T-helper 2 cell treated with Interferon-gamma antibody and Interleukin-4, amounts not matched to agents 5 μg/mL and 100 μg/mL, for 36 hours (primary cell): ENCODE measurements around the gene PTPRK.

ENCODE experiments used
- DNase-seq: peaks from one replicate; pipeline ENCODE4 v3.0.0; 2021; ENCODE audit warnings: low spot score
- H3K27ac Mint-ChIP-seq: one replicate; pipeline ENCODE4 v1.8.0; 2021; ENCODE audit warnings: mild to moderate bottlenecking, mixed read lengths
- H3K27me3 Mint-ChIP-seq: one replicate; pipeline ENCODE4 v1.8.0; 2021; ENCODE audit warnings: low read depth, mixed read lengths
- H3K36me3 Mint-ChIP-seq: one replicate; pipeline ENCODE4 v1.8.0; 2021; ENCODE audit warnings: low read depth, mixed read lengths
- H3K4me1 Mint-ChIP-seq: one replicate; pipeline ENCODE4 v1.8.0; 2021; ENCODE audit warnings: low read depth, mixed read lengths
- H3K4me3 Mint-ChIP-seq: one replicate; pipeline ENCODE4 v1.8.0; 2022; ENCODE audit warnings: mild to moderate bottlenecking, moderate library complexity, mixed read lengths
- H3K9me3 Mint-ChIP-seq: one replicate; pipeline ENCODE4 v1.8.0; 2021; ENCODE audit warnings: mixed read lengths

Gene PTPRK

GRCh38 chr6:128167552-128167951 lies 352.8 kb downstream of the PTPRK start:
- H3K4me3 Mint-ChIP-seq = no peak overlapping the region

GRCh38 chr6:128164254-128164653 lies 356.1 kb downstream of the PTPRK start:
- no peak overlapping the region for H3K27ac Mint-ChIP-seq

More at GRCh38 chr6:128167552-128167951, 352.8 kb downstream of the PTPRK start:
- DNase-seq = no peak
- H3K9me3 Mint-ChIP-seq = no peaks in the 10 kb centered on the region
- H3K36me3 Mint-ChIP-seq = no peaks in the 10 kb centered on the region
- H3K27ac Mint-ChIP-seq = no peak overlapping the region
- peaks cover 10% of the 10 kb centered on the region for H3K27me3 Mint-ChIP-seq
- no peaks in the 10 kb centered on the region for H3K4me1 Mint-ChIP-seq

GRCh38 chr6:128162423-128162822 lies 358.0 kb downstream of the PTPRK start:
- Mint-ChIP-seq H3K27me3 (peaks cover 6% of the 10 kb centered on the region), H3K4me1 (peaks cover 1% of the 10 kb centered on the region), H3K4me3 (no peak overlapping the region), H3K9me3 (no peaks in the 10 kb centered on the region), H3K27ac (no peak overlapping the region), H3K36me3 (no peaks in the 10 kb centered on the region)
- DNase-seq = no peak

More at GRCh38 chr6:128164254-128164653, 356.1 kb downstream of the PTPRK start:
- Mint-ChIP-seq H3K9me3 (no peaks in the 10 kb centered on the region), H3K27me3 (peaks cover 6% of the 10 kb centered on the region), H3K4me1 (no peaks in the 10 kb centered on the region), H3K4me3 (no peak overlapping the region), H3K36me3 (no peaks in the 10 kb centered on the region)
- no peak for DNase-seq

GRCh38 chr6:128161839-128162238 lies 358.6 kb downstream of the PTPRK start:
- Mint-ChIP-seq H3K36me3 (no peaks in the 10 kb centered on the region), H3K27ac (no peak overlapping the region), H3K9me3 (no peaks in the 10 kb centered on the region), H3K4me1 (peaks cover 1% of the 10 kb centered on the region), H3K27me3 (peaks cover 6% of the 10 kb centered on the region), H3K4me3 (no peak overlapping the region)
- DNase-seq = no peak

- Mint-ChIP-seq H3K9me3 (no peaks in the 10 kb centered on the region), H3K4me3 (no peak overlapping the region), H3K36me3 (no peaks in the 10 kb centered on the region), H3K27me3 (peaks cover 6% of the 10 kb centered on the region), H3K4me1 (peaks cover 1% of the 10 kb centered on the region), H3K27ac (no peak overlapping the region)
- no peak for DNase-seq
These were observed 359.1 kb downstream of the PTPRK start for GRCh38 chr6:128161263-128161662.

GRCh38 chr6:128158496-128158895 lies 361.9 kb downstream of the PTPRK start:
- H3K4me1 Mint-ChIP-seq = peaks cover 1% of the 10 kb centered on the region
- no peak overlapping the region for H3K4me3 Mint-ChIP-seq
- no peak for DNase-seq
- H3K27me3 Mint-ChIP-seq = no peaks in the 10 kb centered on the region
- H3K36me3 Mint-ChIP-seq = no peaks in the 10 kb centered on the region
- no peaks in the 10 kb centered on the region for H3K9me3 Mint-ChIP-seq
- no peak overlapping the region for H3K27ac Mint-ChIP-seq

- H3K27me3 Mint-ChIP-seq = peaks cover 8% of the 10 kb centered on the region
- no peak for DNase-seq
- peaks cover 1% of the 10 kb centered on the region for H3K4me1 Mint-ChIP-seq
- no peaks in the 10 kb centered on the region for H3K36me3 Mint-ChIP-seq
- no peak overlapping the region for H3K27ac Mint-ChIP-seq
- no peak overlapping the region for H3K4me3 Mint-ChIP-seq
- no peaks in the 10 kb centered on the region for H3K9me3 Mint-ChIP-seq
These were observed 363.9 kb downstream of the PTPRK start for GRCh38 chr6:128156321-128157111.

- H3K27ac Mint-ChIP-seq = no peak overlapping the region
- H3K4me1 Mint-ChIP-seq = peaks cover 1% of the 10 kb centered on the region
- no peaks in the 10 kb centered on the region for H3K9me3 Mint-ChIP-seq
- DNase-seq = no peak
- no peak overlapping the region for H3K4me3 Mint-ChIP-seq
- peaks cover 8% of the 10 kb centered on the region for H3K27me3 Mint-ChIP-seq
- H3K36me3 Mint-ChIP-seq = no peaks in the 10 kb centered on the region
These were observed 364.6 kb downstream of the PTPRK start for GRCh38 chr6:128155826-128156225.

- no peak overlapping the region for H3K4me3 Mint-ChIP-seq
- H3K9me3 Mint-ChIP-seq = no peaks in the 10 kb centered on the region
- H3K27ac Mint-ChIP-seq = no peak overlapping the region
- no peaks in the 10 kb centered on the region for H3K4me1 Mint-ChIP-seq
- DNase-seq = no peak
- peaks cover 15% of the 10 kb centered on the region for H3K27me3 Mint-ChIP-seq
- H3K36me3 Mint-ChIP-seq = no peaks in the 10 kb centered on the region
These were observed 367.8 kb downstream of the PTPRK start for GRCh38 chr6:128152551-128152950.

DNA sequence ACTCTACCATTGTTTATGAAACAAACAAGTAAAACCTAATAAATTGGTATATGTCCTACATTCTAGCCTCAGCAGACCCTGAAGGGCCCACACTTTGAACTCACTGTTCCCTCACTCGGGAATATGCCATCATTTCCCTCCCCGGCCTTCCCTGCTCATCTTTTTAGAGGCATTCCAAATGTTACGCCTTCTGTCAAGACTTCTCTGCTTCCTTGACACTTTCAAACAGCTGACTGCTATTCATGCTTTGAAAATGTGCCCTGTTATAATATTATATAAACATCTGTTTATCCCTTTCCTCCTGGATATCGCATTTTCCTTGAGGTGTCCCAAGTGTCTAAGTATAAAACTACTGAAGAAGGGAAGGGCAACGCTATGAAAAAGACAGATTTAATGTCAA lies 370.0 kb downstream of the PTPRK start:
- H3K4me1 Mint-ChIP-seq = no peaks in the 10 kb centered on the region
- no peaks in the 10 kb centered on the region for H3K9me3 Mint-ChIP-seq
- no peak for DNase-seq
- H3K4me3 Mint-ChIP-seq = no peak overlapping the region
- H3K36me3 Mint-ChIP-seq = no peaks in the 10 kb centered on the region
- no peak overlapping the region for H3K27ac Mint-ChIP-seq
- H3K27me3 Mint-ChIP-seq = peaks cover 18% of the 10 kb centered on the region

DNA sequence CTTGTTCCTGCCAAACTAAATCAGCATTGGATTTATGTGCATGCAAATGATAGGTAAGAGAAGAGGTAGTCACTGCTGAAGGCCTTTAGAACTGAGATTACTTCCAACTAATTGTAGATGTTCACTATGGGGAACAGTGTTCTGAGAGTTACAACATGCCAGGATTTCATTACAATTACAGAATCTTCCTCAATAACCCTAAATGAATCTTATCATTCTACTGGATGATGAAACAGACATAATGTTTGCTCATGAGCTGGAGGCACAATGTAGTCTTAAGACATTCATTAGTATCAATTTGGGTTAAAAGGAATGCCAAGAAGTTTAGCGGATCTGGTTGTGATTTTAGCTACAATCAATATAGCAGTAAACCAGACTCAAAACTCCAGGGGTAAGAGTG lies 370.6 kb downstream of the PTPRK start:
- peaks cover 3% of the 10 kb centered on the region for H3K4me1 Mint-ChIP-seq
- no peak overlapping the region for H3K27ac Mint-ChIP-seq
- no peaks in the 10 kb centered on the region for H3K9me3 Mint-ChIP-seq
- H3K36me3 Mint-ChIP-seq = no peaks in the 10 kb centered on the region
- peaks cover 18% of the 10 kb centered on the region for H3K27me3 Mint-ChIP-seq
- no peak overlapping the region for H3K4me3 Mint-ChIP-seq
- no peak for DNase-seq

DNA sequence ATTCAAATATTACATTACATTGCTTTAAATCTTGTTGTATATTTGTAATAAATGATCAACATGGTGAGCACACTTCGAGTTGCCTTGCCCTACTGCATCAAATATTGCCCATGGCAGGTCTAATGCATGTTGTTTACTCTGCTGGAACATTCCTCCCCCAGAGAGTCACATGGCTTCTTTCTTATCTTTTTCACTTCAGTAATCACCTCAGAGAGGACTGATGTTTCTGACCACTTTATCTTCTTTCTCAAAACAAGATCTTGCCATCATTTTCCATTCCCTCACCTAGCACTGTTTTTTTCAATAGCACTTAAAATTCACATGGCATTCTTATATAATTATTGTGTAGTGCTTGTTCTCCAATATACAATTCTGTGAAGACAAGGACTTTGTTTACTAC lies 376.1 kb downstream of the PTPRK start:
- no peak for DNase-seq
- no peaks in the 10 kb centered on the region for H3K36me3 Mint-ChIP-seq
- H3K4me1 Mint-ChIP-seq = peaks cover 8% of the 10 kb centered on the region
- H3K27me3 Mint-ChIP-seq = peaks cover 7% of the 10 kb centered on the region
- H3K27ac Mint-ChIP-seq = no peak overlapping the region
- H3K4me3 Mint-ChIP-seq = no peak overlapping the region
- H3K9me3 Mint-ChIP-seq = no peaks in the 10 kb centered on the region

DNA sequence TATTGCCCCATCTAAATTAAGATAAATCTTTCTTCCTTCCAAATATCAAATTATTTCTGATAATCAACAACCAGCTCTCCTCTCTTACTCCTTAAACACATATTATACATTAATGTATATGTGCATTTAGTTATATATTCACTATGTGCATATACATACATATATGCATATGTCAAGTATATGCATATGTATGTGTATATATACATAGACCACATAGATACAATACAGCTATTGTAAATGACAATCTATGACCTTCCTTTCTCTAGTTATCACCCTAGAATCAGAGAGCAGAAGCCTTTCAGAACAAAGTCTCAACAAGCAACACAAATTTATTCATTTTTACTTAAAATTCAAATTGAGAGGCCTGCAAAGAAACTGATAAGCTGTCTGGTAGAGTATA lies 378.5 kb downstream of the PTPRK start:
- Mint-ChIP-seq H3K27me3 (peaks cover 7% of the 10 kb centered on the region), H3K36me3 (no peaks in the 10 kb centered on the region), H3K9me3 (no peaks in the 10 kb centered on the region), H3K4me3 (no peak overlapping the region), H3K27ac (no peak overlapping the region), H3K4me1 (peaks cover 8% of the 10 kb centered on the region)
- DNase-seq = no peak

GRCh38 chr6:128139519-128139918 lies 380.9 kb downstream of the PTPRK start:
- Mint-ChIP-seq H3K4me3 (no peak overlapping the region), H3K4me1 (peaks cover 8% of the 10 kb centered on the region), H3K36me3 (no peaks in the 10 kb centered on the region), H3K27me3 (peaks cover 5% of the 10 kb centered on the region), H3K27ac (no peak overlapping the region), H3K9me3 (no peaks in the 10 kb centered on the region)
- no peak for DNase-seq

GRCh38 chr6:128138694-128139093 lies 381.7 kb downstream of the PTPRK start:
- no peak for DNase-seq
- Mint-ChIP-seq H3K27ac (no peak overlapping the region), H3K9me3 (no peaks in the 10 kb centered on the region), H3K27me3 (peaks cover 5% of the 10 kb centered on the region), H3K4me1 (peaks cover 6% of the 10 kb centered on the region), H3K36me3 (no peaks in the 10 kb centered on the region), H3K4me3 (no peak overlapping the region)
